Measurements from ENCODE around the gene PLPP3.

Gene PLPP3

GRCh38 chr1:56548571-56548970 lies 30.8 kb downstream of the PLPP3 start:
- Histone ChIP-seq H3K79me1 (replicated peaks; ENCODE audit: low read length, poor library complexity, severe bottlenecking) (peaks cover 1% of the 10 kb centered on the region), H4K8ac (ENCODE audit: low read length) (no peak overlapping the region), H3K14ac (ENCODE audit: low read length in 2 of 2) (no peak overlapping the region), H3K18ac (ENCODE audit: low read depth in 1 of 2, low read length in 2 of 2) (no peak overlapping the region), H3K23ac (ENCODE audit: low read length in 2 of 2) (no peak overlapping the region), H3K4me2 (ENCODE audit: low read length, poor library complexity, severe bottlenecking) (no peak overlapping the region), H2AK5ac (ENCODE audit: low read length, severe bottlenecking) (no peak overlapping the region), H3K9me3 (ENCODE audit: control insufficient read depth, low read length) (no peaks in the 10 kb centered on the region), H3K4me3 (ENCODE audit: insufficient read depth in 1 of 2, low read depth in 1 of 2, low read length in 2 of 2) (no peak overlapping the region), H3K27me3 (ENCODE audit: control insufficient read depth in 1 of 2, insufficient read depth in 1 of 2, low read length in 2 of 2) (no peaks in the 10 kb centered on the region), H2BK120ac (ENCODE audit: low read depth, low read length) (no peak overlapping the region), H3K4me1 (ENCODE audit: control insufficient read depth, insufficient read depth, low read depth, low read length) (no peaks in the 10 kb centered on the region), H3K4ac (ENCODE audit: low read depth in 1 of 2, low read length in 2 of 2) (no peak overlapping the region), H2AFZ (ENCODE audit: low read depth, low read length) (no peak overlapping the region), H4K91ac (ENCODE audit: low read length) (no peak overlapping the region), H2BK15ac (ENCODE audit: low read depth, poor library complexity, severe bottlenecking) (no peak overlapping the region), H3K36me3 (ENCODE audit: control insufficient read depth in 1 of 2, insufficient read depth in 2 of 2, low read depth in 1 of 2, low read length in 2 of 2) (peaks cover 0 to 99% of the 10 kb centered on the region in 2 experiments), H2BK5ac (ENCODE audit: low read depth, low read length, poor library complexity, severe bottlenecking) (no peak overlapping the region), H2BK12ac (ENCODE audit: low read length in 2 of 2) (no peak overlapping the region), H3K27ac (ENCODE audit: low read length, poor library complexity, severe bottlenecking) (no peak overlapping the region), H3K9ac (ENCODE audit: low read length) (no peak overlapping the region)
- DNase-seq: no peak

GRCh38 chr1:56547977-56548376 lies 31.4 kb downstream of the PLPP3 start:
- no peak overlapping the region for H3K23ac ChIP-seq (ENCODE audit: low read length in 2 of 2)
- H3K18ac ChIP-seq (ENCODE audit: low read depth in 1 of 2, low read length in 2 of 2): no peak overlapping the region
- H2BK120ac ChIP-seq (ENCODE audit: low read depth, low read length): no peak overlapping the region
- H4K91ac ChIP-seq (ENCODE audit: low read length): no peak overlapping the region
- no peak overlapping the region for H3K27ac ChIP-seq (ENCODE audit: low read length, poor library complexity, severe bottlenecking)
- no peak overlapping the region for H3K4ac ChIP-seq (ENCODE audit: low read depth in 1 of 2, low read length in 2 of 2)
- H3K4me1 ChIP-seq (ENCODE audit: control insufficient read depth, insufficient read depth, low read depth, low read length): no peaks in the 10 kb centered on the region
- no peak overlapping the region for H3K4me2 ChIP-seq (ENCODE audit: low read length, poor library complexity, severe bottlenecking)
- no peak for DNase-seq
- H3K36me3 ChIP-seq (ENCODE audit: control insufficient read depth in 1 of 2, insufficient read depth in 2 of 2, low read depth in 1 of 2, low read length in 2 of 2): peaks cover 0 to 99% of the 10 kb centered on the region in 2 experiments
- no peak overlapping the region for H2BK5ac ChIP-seq (ENCODE audit: low read depth, low read length, poor library complexity, severe bottlenecking)
- peaks cover 1% of the 10 kb centered on the region for H3K79me1 ChIP-seq (replicated peaks; ENCODE audit: low read length, poor library complexity, severe bottlenecking)
- no peaks in the 10 kb centered on the region for H3K27me3 ChIP-seq (ENCODE audit: control insufficient read depth in 1 of 2, insufficient read depth in 1 of 2, low read length in 2 of 2)
- H3K9ac ChIP-seq (ENCODE audit: low read length): no peak overlapping the region
- H2AK5ac ChIP-seq (ENCODE audit: low read length, severe bottlenecking): no peak overlapping the region
- H3K9me3 ChIP-seq (ENCODE audit: control insufficient read depth, low read length): no peaks in the 10 kb centered on the region
- no peak overlapping the region for H4K8ac ChIP-seq (ENCODE audit: low read length)
- no peak overlapping the region for H2BK15ac ChIP-seq (ENCODE audit: low read depth, poor library complexity, severe bottlenecking)
- H3K4me3 ChIP-seq (ENCODE audit: insufficient read depth in 1 of 2, low read depth in 1 of 2, low read length in 2 of 2): no peak overlapping the region
- H2BK12ac ChIP-seq (ENCODE audit: low read length in 2 of 2): no peak overlapping the region
- 93% methylated on average over 2 of the region's 2 CpGs for WGBS
- H3K14ac ChIP-seq (ENCODE audit: low read length in 2 of 2): peak overlapping the region in 1 of 2 experiments; percentile 44
- no peak overlapping the region for H2AFZ ChIP-seq (ENCODE audit: low read depth, low read length)

- H3K18ac ChIP-seq (ENCODE audit: low read depth in 1 of 2, low read length in 2 of 2): no peak overlapping the region
These were observed 31.9 kb downstream of the PLPP3 start for GRCh38 chr1:56547473-56547872.

GRCh38 chr1:56545711-56546110 lies 33.7 kb downstream of the PLPP3 start:
- Histone ChIP-seq H3K9ac (ENCODE audit: low read length) (no peak overlapping the region), H3K4me3 (ENCODE audit: insufficient read depth in 1 of 2, low read depth in 1 of 2, low read length in 2 of 2) (no peak overlapping the region), H2BK15ac (ENCODE audit: low read depth, poor library complexity, severe bottlenecking) (no peak overlapping the region), H2BK120ac (ENCODE audit: low read depth, low read length) (no peak overlapping the region), H3K27ac (ENCODE audit: low read length, poor library complexity, severe bottlenecking) (no peak overlapping the region), H3K27me3 (ENCODE audit: control insufficient read depth in 1 of 2, insufficient read depth in 1 of 2, low read length in 2 of 2) (no peaks in the 10 kb centered on the region), H2BK12ac (ENCODE audit: low read length in 2 of 2) (no peak overlapping the region), H3K9me3 (ENCODE audit: control insufficient read depth, low read length) (no peaks in the 10 kb centered on the region), H4K8ac (ENCODE audit: low read length) (no peak overlapping the region), H3K18ac (ENCODE audit: low read depth in 1 of 2, low read length in 2 of 2) (no peak overlapping the region), H2AK5ac (ENCODE audit: low read length, severe bottlenecking) (no peak overlapping the region), H3K4ac (ENCODE audit: low read depth in 1 of 2, low read length in 2 of 2) (no peak overlapping the region), H3K4me1 (ENCODE audit: control insufficient read depth, insufficient read depth, low read depth, low read length) (no peaks in the 10 kb centered on the region), H3K4me2 (ENCODE audit: low read length, poor library complexity, severe bottlenecking) (no peak overlapping the region), H2AFZ (ENCODE audit: low read depth, low read length) (no peak overlapping the region), H3K36me3 (ENCODE audit: control insufficient read depth in 1 of 2, insufficient read depth in 2 of 2, low read depth in 1 of 2, low read length in 2 of 2) (peaks cover 0 to 98% of the 10 kb centered on the region in 2 experiments), H3K23ac (ENCODE audit: low read length in 2 of 2) (no peak overlapping the region), H2BK5ac (ENCODE audit: low read depth, low read length, poor library complexity, severe bottlenecking) (no peak overlapping the region), H3K79me1 (replicated peaks; ENCODE audit: low read length, poor library complexity, severe bottlenecking) (peaks cover 1% of the 10 kb centered on the region), H3K14ac (ENCODE audit: low read length in 2 of 2) (no peak overlapping the region), H4K91ac (ENCODE audit: low read length) (no peak overlapping the region)
- no peak for DNase-seq
- WGBS: 94% methylated on average over 7 of the region's 8 CpGs

More at GRCh38 chr1:56547473-56547872, 31.9 kb downstream of the PLPP3 start:
- no peaks in the 10 kb centered on the region for H3K4me1 ChIP-seq (ENCODE audit: control insufficient read depth, insufficient read depth, low read depth, low read length)
- no peak overlapping the region for H3K9ac ChIP-seq (ENCODE audit: low read length)
- no peak overlapping the region for H3K23ac ChIP-seq (ENCODE audit: low read length in 2 of 2)
- H2AK5ac ChIP-seq (ENCODE audit: low read length, severe bottlenecking): no peak overlapping the region
- peaks cover 1% of the 10 kb centered on the region for H3K79me1 ChIP-seq (replicated peaks; ENCODE audit: low read length, poor library complexity, severe bottlenecking)
- H2BK5ac ChIP-seq (ENCODE audit: low read depth, low read length, poor library complexity, severe bottlenecking): no peak overlapping the region
- 100% methylated on average over 1 of the region's 1 CpG for WGBS
- H3K4me2 ChIP-seq (ENCODE audit: low read length, poor library complexity, severe bottlenecking): no peak overlapping the region
- no peak overlapping the region for H3K14ac ChIP-seq (ENCODE audit: low read length in 2 of 2)
- H3K4me3 ChIP-seq (ENCODE audit: insufficient read depth in 1 of 2, low read depth in 1 of 2, low read length in 2 of 2): no peak overlapping the region
- H2BK15ac ChIP-seq (ENCODE audit: low read depth, poor library complexity, severe bottlenecking): no peak overlapping the region
- H2BK120ac ChIP-seq (ENCODE audit: low read depth, low read length): no peak overlapping the region
- no peak overlapping the region for H4K8ac ChIP-seq (ENCODE audit: low read length)
- H3K27ac ChIP-seq (ENCODE audit: low read length, poor library complexity, severe bottlenecking): no peak overlapping the region
- peaks cover 0 to 98% of the 10 kb centered on the region in 2 experiments for H3K36me3 ChIP-seq (ENCODE audit: control insufficient read depth in 1 of 2, insufficient read depth in 2 of 2, low read depth in 1 of 2, low read length in 2 of 2)
- H3K4ac ChIP-seq (ENCODE audit: low read depth in 1 of 2, low read length in 2 of 2): no peak overlapping the region
- no peaks in the 10 kb centered on the region for H3K27me3 ChIP-seq (ENCODE audit: control insufficient read depth in 1 of 2, insufficient read depth in 1 of 2, low read length in 2 of 2)
- no peak overlapping the region for H4K91ac ChIP-seq (ENCODE audit: low read length)
- H2AFZ ChIP-seq (ENCODE audit: low read depth, low read length): no peak overlapping the region
- H3K9me3 ChIP-seq (ENCODE audit: control insufficient read depth, low read length): no peaks in the 10 kb centered on the region
- no peak for DNase-seq
- H2BK12ac ChIP-seq (ENCODE audit: low read length in 2 of 2): no peak overlapping the region

Data from mesenchymal stem cell (in vitro differentiated cells and primary cell).